ENCODE data around the gene SLX4IP.

GRCh38 chr20:10532361-10532760 lies 97.3 kb downstream of the SLX4IP start:
- TF ChIP-seq EZH2 (IDR thresholded peaks at IDR 0.05) = no peak
- TF ChIP-seq POLR2AphosphoS5 (IDR thresholded peaks at IDR 0.05; ENCODE audit: borderline replicate concordance, low read depth, low read length) = no peak

Measured in SK-N-MC (cell line).